Fibroblast of lung (primary cell): ENCODE measurements around the gene OCIAD1.

Source experiments
- EZH2 ChIP-seq: IDR thresholded peaks from 2 replicates; pipeline ENCODE4 v1.5.1; 2012; ENCODE audit warnings: low read length, control low read depth, mild to moderate bottlenecking; ENCODE audit errors: missing control alignments
- TF ChIP-seq, protein P1 (sequence below), 2 donors: IDR thresholded peaks in 1 of 2; conservative IDR thresholded peaks in 1 of 2; 1 replicate in 1 of 2; 2 replicates in 1 of 2; pipeline ENCODE4 v1.5.1; 2011 to 2012; ENCODE audit warnings: low read length in 2 of 2, control low read depth in 1 of 2, inconsistent platforms in 1 of 2, low read depth in 1 of 2, mild to moderate bottlenecking in 1 of 2

DNA sequence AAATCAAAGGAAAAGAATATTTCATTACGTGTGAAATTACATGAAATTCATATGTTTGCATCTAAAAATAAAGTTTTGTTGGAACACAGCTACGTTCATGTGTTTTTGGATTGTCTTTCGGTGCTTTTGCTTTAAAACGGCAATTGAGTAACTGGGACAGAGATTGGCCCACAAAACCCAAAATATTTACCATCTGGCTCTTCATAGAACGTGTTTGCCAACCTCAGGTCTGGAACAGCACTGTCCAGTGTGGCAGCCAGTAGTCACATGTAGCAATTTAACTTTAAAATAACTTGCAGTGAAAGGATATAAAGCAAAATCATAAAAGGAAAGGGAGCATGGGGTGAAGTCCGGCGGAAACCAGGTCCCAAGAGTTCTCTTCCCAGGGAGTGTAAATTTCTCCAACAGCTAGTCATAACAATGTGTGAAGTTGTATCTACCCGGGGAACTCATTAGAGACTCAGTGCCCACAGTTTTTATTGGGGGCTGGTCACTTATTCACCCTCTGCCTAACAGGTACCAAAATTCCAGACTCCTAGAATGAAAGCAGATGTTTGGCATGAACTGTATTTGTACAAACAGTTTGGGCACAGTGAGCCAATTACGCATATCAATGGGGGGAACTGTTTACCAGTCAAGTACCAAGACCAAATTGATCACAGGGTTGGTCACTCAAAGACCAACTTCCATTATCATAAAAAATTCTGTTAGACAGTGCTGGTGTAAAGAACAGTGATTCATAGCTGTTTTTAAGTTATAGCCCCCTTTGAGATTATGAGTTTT lies 10.3 kb downstream of the OCIAD1 start:
- TF ChIP-seq, protein P1, sequence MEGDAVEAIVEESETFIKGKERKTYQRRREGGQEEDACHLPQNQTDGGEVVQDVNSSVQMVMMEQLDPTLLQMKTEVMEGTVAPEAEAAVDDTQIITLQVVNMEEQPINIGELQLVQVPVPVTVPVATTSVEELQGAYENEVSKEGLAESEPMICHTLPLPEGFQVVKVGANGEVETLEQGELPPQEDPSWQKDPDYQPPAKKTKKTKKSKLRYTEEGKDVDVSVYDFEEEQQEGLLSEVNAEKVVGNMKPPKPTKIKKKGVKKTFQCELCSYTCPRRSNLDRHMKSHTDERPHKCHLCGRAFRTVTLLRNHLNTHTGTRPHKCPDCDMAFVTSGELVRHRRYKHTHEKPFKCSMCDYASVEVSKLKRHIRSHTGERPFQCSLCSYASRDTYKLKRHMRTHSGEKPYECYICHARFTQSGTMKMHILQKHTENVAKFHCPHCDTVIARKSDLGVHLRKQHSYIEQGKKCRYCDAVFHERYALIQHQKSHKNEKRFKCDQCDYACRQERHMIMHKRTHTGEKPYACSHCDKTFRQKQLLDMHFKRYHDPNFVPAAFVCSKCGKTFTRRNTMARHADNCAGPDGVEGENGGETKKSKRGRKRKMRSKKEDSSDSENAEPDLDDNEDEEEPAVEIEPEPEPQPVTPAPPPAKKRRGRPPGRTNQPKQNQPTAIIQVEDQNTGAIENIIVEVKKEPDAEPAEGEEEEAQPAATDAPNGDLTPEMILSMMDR (conservative IDR thresholded peaks at IDR 0.05 in 1 of 2, IDR thresholded peaks at IDR 0.05 in 1 of 2; ENCODE audit: low read depth in 1 of 2, low read length in 2 of 2): no peak
- TF ChIP-seq EZH2: no peak
